GM19455 (cell line): ENCODE data around the gene GJA9.

Experiments
- ATAC-seq: cut with Tn5 transposase; IDR thresholded peaks from one replicate; pipeline ENCODE4 v1.9.1; 2021; ENCODE audit not compliant: unreplicated experiment

Gene GJA9

DNA sequence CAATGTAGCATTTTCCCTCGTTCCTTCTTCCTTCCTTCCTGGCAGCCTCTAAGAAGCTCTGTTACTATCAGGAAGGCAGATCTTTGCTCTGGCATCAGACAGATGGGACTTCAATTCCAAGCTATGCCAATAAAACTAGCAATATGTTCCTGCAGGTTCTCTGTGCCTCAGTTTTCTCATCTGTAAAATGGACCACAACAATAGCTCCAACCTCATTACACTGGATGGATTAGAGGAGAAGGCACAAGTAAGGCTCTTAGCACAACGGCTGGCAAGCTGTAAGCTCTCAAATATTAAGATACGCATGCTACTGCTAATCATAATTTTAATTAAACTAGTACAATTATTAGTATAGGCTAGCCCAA lies 49.0 kb downstream of the GJA9 start:
- ATAC-seq = no peak

- ATAC-seq = no peak
These were observed 49.5 kb downstream of the GJA9 start for GRCh38 chr1:38831731-38832369.

DNA sequence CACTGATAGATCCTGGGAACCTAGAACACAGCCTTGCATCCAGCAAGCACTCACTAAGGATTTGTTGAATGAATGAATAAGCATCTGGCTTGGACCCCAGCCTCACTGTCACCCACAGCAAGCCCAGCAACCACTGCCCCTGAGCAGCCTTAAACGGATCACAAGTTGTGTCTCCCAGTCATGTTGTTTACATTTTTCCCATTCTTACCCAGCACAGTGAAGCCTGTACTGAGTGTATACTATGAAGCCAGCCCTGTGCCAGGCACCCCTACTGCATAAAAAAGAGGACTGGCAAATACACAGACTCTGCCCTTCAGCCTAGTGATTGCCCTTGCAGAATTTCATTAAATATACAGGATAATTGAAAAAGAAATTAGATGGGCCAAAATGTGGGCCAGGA lies 52.0 kb downstream of the GJA9 start:
- no peak for ATAC-seq

DNA sequence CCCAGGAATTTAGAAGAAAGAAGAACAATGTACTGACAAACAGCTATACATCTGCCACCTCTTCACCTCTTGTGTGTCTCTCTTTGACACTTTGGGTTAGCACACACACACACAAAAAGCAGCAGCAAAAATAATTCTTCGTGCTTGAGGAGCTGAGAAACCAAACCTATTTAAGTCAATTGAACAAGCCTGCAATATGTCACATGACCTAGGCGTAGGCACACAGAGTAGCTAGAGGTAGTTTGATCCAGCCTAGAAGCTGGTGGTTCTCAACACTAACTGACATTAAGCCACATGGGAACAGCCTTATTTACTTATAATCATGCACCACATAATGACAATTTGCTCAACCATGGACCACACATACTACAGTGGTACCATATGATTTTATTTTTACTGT lies 54.1 kb downstream of the GJA9 start:
- ATAC-seq = no peak

DNA sequence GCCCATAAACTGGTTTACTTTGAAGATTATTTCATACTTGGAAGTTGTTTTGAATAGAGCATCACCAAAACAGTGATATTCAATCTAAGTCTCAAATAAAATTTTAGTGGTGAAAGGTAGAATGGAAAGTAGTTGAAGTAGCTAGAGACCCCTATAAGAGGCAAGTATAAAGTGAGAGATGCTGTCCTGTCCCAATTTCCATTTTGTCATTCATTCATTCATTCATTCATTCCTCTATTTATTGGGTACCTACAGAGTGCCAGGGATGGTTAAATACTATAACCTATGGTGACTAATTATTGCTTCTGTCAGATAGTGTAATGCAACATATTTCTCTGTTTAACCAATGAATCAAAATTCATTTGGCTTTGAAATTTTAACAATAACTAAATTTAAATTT lies 54.5 kb downstream of the GJA9 start:
- ATAC-seq = no peak

DNA sequence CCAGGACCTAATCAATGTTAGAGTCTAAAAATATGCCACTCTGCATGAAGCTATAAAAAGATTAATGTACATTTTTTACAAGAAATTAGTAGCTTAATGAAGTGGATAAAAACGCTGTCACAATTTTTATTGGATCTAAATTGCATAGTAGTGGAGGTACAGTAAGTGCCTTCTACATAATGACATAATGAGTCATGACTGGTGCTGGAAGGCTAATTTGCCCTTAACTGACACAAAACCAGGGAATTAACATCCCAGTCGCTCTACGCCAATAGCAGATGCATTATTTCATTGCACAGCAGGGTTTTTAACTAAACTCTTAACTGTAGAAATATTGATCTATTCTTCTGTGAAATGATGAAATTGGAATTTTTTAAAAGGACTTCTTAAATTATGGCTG lies 55.1 kb downstream of the GJA9 start:
- ATAC-seq = no peak
